ENCODE measurements around the gene DSPP. TPM values are rescaled to one million over a fixed set of nuclear protein-coding genes. Genes with fewer than 3 reads are reported as not detected.

Gene DSPP
- total and polyA plus RNA-seq, 2 of the 8 experiments (the other 6 are each of a cell fraction or from before 2014, with no cell fraction given) = not detected

- no peak for TF ChIP-seq CHD7 (IDR thresholded peaks at IDR 0.05; ENCODE audit: insufficient replicate concordance, low read length)
- no peak for TF ChIP-seq POLR2A (IDR thresholded peaks at IDR 0.05; ENCODE audit: control extremely low read depth in 1 of 2, low read depth in 2 of 2, low read length in 2 of 2)
- no peak for TF ChIP-seq CTCF (IDR thresholded peaks at IDR 0.05; ENCODE audit: control extremely low read depth in 1 of 3, insufficient read depth in 1 of 3, low read depth in 1 of 3, low read length in 3 of 3)
- TF ChIP-seq SP2 (IDR thresholded peaks at IDR 0.05; ENCODE audit: low read length) = no peak
- TF ChIP-seq CREB1 (IDR thresholded peaks at IDR 0.05) = no peak
- no peak for TF ChIP-seq TAF7 (optimal IDR thresholded peaks at IDR 0.05; ENCODE audit: borderline replicate concordance, low read depth, low read length)
- no peak for TF ChIP-seq GTF2F1 (IDR thresholded peaks at IDR 0.05; ENCODE audit: borderline replicate concordance, low read depth, low read length)
- TF ChIP-seq MAFK (IDR thresholded peaks at IDR 0.05; ENCODE audit: low read depth, low read length) = no peak
- no peak for TF ChIP-seq USF2 (IDR thresholded peaks at IDR 0.05; ENCODE audit: low read length)
Observed at GRCh38 chr4:87592124-87592523, 16.2 kb upstream of the DSPP start (continued).
